Smooth muscle cell (in vitro differentiated cells): ENCODE measurements around the gene GABRG2. TPM values are rescaled to one million over a fixed set of nuclear protein-coding genes. Genes with fewer than 3 reads are reported as not detected.

Experiments
- DNase-seq: peaks from one replicate; lab custom pipeline; 2025; ENCODE audit not compliant: unreplicated experiment; lab: John Stamatoyannopoulos, UW
- H2AFZ ChIP-seq: fragments of 200-600 bp; sonication (generic); 2 replicates; pipeline ENCODE4 v1.6.0; 2016; ENCODE audit warnings: antibody characterized with exemption, low read depth, mild to moderate bottlenecking
- H3F3A ChIP-seq: fragments of 200-600 bp; sonication (generic); 2 replicates; pipeline ENCODE4 v1.6.0; 2017; ENCODE audit warnings: antibody characterized with exemption, low read depth
- H3K27ac ChIP-seq: fragments of 200-600 bp; sonication (generic); 2 replicates; pipeline ENCODE4 v1.5.1; 2016; ENCODE audit warnings: low read depth, mild to moderate bottlenecking
- H3K27me3 ChIP-seq: fragments of 200-600 bp; sonication (generic); 2 replicates; pipeline ENCODE4 v1.6.1; 2016; ENCODE audit warnings: low read depth, mild to moderate bottlenecking
- H3K36me3 ChIP-seq: fragments of 200-600 bp; sonication (generic); 2 replicates; pipeline ENCODE4 v1.5.1; 2016; ENCODE audit warnings: low read depth
- H3K4me1 ChIP-seq: fragments of 200-600 bp; sonication (generic); 2 replicates; pipeline ENCODE4 v1.5.1; 2016; ENCODE audit warnings: low read depth
- H3K4me2 ChIP-seq: fragments of 200-600 bp; sonication (generic); 2 replicates; pipeline ENCODE4 v1.6.0; 2016; ENCODE audit warnings: mild to moderate bottlenecking
- H3K4me3 ChIP-seq: fragments of 200-600 bp; sonication (generic); 2 replicates; pipeline ENCODE4 v1.5.1; 2016; ENCODE audit warnings: mild to moderate bottlenecking
- H3K79me2 ChIP-seq: fragments of 200-600 bp; sonication (generic); 2 replicates; pipeline ENCODE4 v1.6.0; 2016; ENCODE audit warnings: low read depth, mild to moderate bottlenecking
- H3K9ac ChIP-seq: fragments of 200-600 bp; sonication (generic); 2 replicates; pipeline ENCODE4 v1.6.0; 2016; ENCODE audit warnings: low read depth
- H3K9me3 ChIP-seq: fragments of 200-600 bp; sonication (generic); replicated peaks from 2 replicates; pipeline ENCODE4 v1.5.1; 2016; ENCODE audit warnings: low read depth
- H4K20me1 ChIP-seq: fragments of 200-600 bp; sonication (generic); 2 replicates; pipeline ENCODE4 v1.6.0; 2016; ENCODE audit warnings: low read depth
- WGBS: methylation state at CpG from one replicate; pipeline ENCODE4 v1.1.7; 2016; ENCODE audit warnings: low lambda C conversion rate; 5-methylcytosine and 5-hydroxymethylcytosine counted together
- polyA plus RNA-seq: library from polyadenylated mRNA; unstranded; fragments of >200 nt; fragmentation: Nextera tagmentation; extraction: Ambion mirVana; gene quantifications from 2 replicates; pipeline ENCODE4 v1.2.1, GENCODE V29; 2016
- total RNA-seq: library from RNA; depleted of rRNA; stranded (reverse); fragments of >200 nt; gene quantifications from 2 replicates; pipeline ENCODE4 v1.2.3, GENCODE V29; 2014
- TF ChIP-seq, protein P1 (sequence below): fragments of 200-600 bp; sonication (generic); IDR thresholded peaks from 2 replicates; pipeline ENCODE4 v1.5.1; 2017; ENCODE audit warnings: borderline replicate concordance, mild to moderate bottlenecking, antibody characterized with exemption; ENCODE audit not compliant: insufficient read depth, poor library complexity, severe bottlenecking

Gene GABRG2
- not detected in 2 replicates for total RNA-seq
- not detected in 2 replicates for polyA plus RNA-seq

- Histone ChIP-seq H3K27me3 (peaks cover 16% of the 10 kb centered on the region), H3K79me2 (no peaks in the 10 kb centered on the region), H3K4me3 (no peak within 1 kb of the TSS), H3K9me3 (no peaks in the 10 kb centered on the region), H3K4me2 (no peak within 1 kb of the TSS), H3K27ac (no peak within 1 kb of the TSS), H2AFZ (no peak within 1 kb of the TSS), H3K36me3 (no peaks in the 10 kb centered on the region), H4K20me1 (no peaks in the 10 kb centered on the region), H3K9ac (no peak within 1 kb of the TSS), H3K4me1 (no peaks in the 10 kb centered on the region), H3F3A (no peaks in the 10 kb centered on the region)
- no peak for DNase-seq
- 9% methylated on average over 21 of the region's 21 CpGs for WGBS
- TF ChIP-seq, protein P1, sequence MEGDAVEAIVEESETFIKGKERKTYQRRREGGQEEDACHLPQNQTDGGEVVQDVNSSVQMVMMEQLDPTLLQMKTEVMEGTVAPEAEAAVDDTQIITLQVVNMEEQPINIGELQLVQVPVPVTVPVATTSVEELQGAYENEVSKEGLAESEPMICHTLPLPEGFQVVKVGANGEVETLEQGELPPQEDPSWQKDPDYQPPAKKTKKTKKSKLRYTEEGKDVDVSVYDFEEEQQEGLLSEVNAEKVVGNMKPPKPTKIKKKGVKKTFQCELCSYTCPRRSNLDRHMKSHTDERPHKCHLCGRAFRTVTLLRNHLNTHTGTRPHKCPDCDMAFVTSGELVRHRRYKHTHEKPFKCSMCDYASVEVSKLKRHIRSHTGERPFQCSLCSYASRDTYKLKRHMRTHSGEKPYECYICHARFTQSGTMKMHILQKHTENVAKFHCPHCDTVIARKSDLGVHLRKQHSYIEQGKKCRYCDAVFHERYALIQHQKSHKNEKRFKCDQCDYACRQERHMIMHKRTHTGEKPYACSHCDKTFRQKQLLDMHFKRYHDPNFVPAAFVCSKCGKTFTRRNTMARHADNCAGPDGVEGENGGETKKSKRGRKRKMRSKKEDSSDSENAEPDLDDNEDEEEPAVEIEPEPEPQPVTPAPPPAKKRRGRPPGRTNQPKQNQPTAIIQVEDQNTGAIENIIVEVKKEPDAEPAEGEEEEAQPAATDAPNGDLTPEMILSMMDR, result no peak
These were observed at the start of gene GABRG2 for GRCh38 chr5:162067655-162068411. Gene GABRG2, plus strand, starts transcription at chr5:162067773. Its CDS starts 227 bp downstream, at chr5:162068000.

GRCh38 chr5:162025312-162025711 lies 42.3 kb upstream of the GABRG2 start:
- Histone ChIP-seq H3K79me2 (no peaks in the 10 kb centered on the region), H3K9me3 (no peaks in the 10 kb centered on the region), H3K4me1 (no peaks in the 10 kb centered on the region), H3K9ac (no peak overlapping the region), H3K4me3 (no peak overlapping the region), H3K27ac (no peak overlapping the region), H3K27me3 (no peaks in the 10 kb centered on the region), H3K36me3 (no peaks in the 10 kb centered on the region), H4K20me1 (no peaks in the 10 kb centered on the region), H2AFZ (no peak overlapping the region), H3F3A (no peaks in the 10 kb centered on the region), H3K4me2 (no peak overlapping the region)
- DNase-seq, result no peak
- TF ChIP-seq, protein P1, result no peak
- WGBS, result 91% methylated on average over 2 of the region's 2 CpGs

- no peaks in the 10 kb centered on the region for H3K27me3 ChIP-seq
- no peak overlapping the region for H3K4me2 ChIP-seq
- H2AFZ ChIP-seq, result no peak overlapping the region
- H3K79me2 ChIP-seq, result no peaks in the 10 kb centered on the region
- H3F3A ChIP-seq, result no peaks in the 10 kb centered on the region
- H3K9ac ChIP-seq, result no peak overlapping the region
- H3K27ac ChIP-seq, result no peak overlapping the region
- TF ChIP-seq, protein P1, result no peak
- H4K20me1 ChIP-seq, result no peaks in the 10 kb centered on the region
- H3K4me3 ChIP-seq, result no peak overlapping the region
- no peaks in the 10 kb centered on the region for H3K9me3 ChIP-seq
- H3K36me3 ChIP-seq, result no peaks in the 10 kb centered on the region
- H3K4me1 ChIP-seq, result no peaks in the 10 kb centered on the region
- WGBS, result 89% methylated on average over 4 of the region's 4 CpGs
- no peak for DNase-seq
These were observed 40.8 kb upstream of the GABRG2 start for GRCh38 chr5:162026803-162027202.

DNA sequence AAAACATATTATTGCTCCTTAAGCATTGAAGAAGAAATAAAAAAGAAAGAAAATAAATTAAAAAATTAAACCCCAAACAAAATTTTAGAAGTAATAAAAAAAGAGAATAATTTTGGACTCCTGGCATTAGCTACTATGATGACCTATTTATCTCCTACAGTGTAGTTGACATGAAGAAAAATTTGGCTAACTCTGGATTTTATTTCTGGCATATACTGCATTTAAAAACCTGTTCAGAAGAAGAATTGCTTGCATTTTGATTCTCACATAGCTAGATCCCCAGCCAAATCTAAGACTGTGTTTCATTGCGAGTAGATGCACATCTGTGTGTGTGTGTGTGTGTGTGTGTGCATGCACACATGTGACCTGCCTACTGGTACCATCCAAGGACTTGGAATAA lies 30.1 kb upstream of the GABRG2 start:
- no peaks in the 10 kb centered on the region for H3K4me1 ChIP-seq
- no peak overlapping the region for H3K4me2 ChIP-seq
- H3K9me3 ChIP-seq, result no peaks in the 10 kb centered on the region
- H3K27ac ChIP-seq, result no peak overlapping the region
- H3K9ac ChIP-seq, result no peak overlapping the region
- DNase-seq, result no peak
- no peaks in the 10 kb centered on the region for H3F3A ChIP-seq
- no peaks in the 10 kb centered on the region for H4K20me1 ChIP-seq
- H3K27me3 ChIP-seq, result no peaks in the 10 kb centered on the region
- 95% methylated on average over 1 of the region's 1 CpG for WGBS
- TF ChIP-seq, protein P1, result no peak
- H3K4me3 ChIP-seq, result no peak overlapping the region
- no peaks in the 10 kb centered on the region for H3K79me2 ChIP-seq
- no peak overlapping the region for H2AFZ ChIP-seq
- H3K36me3 ChIP-seq, result no peaks in the 10 kb centered on the region
